HepG2 (cell line): ENCODE results near the gene ACBD6. TPM values are rescaled to one million over a fixed set of nuclear protein-coding genes. Genes with fewer than 3 reads are reported as not detected.

Experiments used
- CSRNP2 ChIP-seq: sonication (generic); formaldehyde crosslinking; conservative IDR thresholded peaks from 2 replicates; pipeline ENCODE4 v1.8.0; 2022; ENCODE audit warnings: low read depth, missing genetic modification reagents
- DPF2 ChIP-seq: sonication (generic); formaldehyde crosslinking; IDR thresholded peaks from 2 replicates; pipeline ENCODE4 v1.4.0; 2020; ENCODE audit warnings: mild to moderate bottlenecking, low read depth, missing genetic modification reagents, borderline replicate concordance
- E2F5 ChIP-seq: sonication (generic); formaldehyde crosslinking; conservative IDR thresholded peaks from 2 replicates; pipeline ENCODE4 v1.4.0; 2020; ENCODE audit warnings: missing genetic modification reagents
- FOSL1 ChIP-seq: sonication (generic); formaldehyde crosslinking; IDR thresholded peaks from 2 replicates; pipeline ENCODE4 v1.9.0; 2021; ENCODE audit warnings: missing genetic modification reagents, borderline replicate concordance
- GABPA ChIP-seq, 2 experiments: IDR thresholded peaks; 2 replicates each; pipeline ENCODE4 v1.6.1; 2011 to 2016; ENCODE audit warnings: low read depth in 2 of 2, low read length in 1 of 2, missing biosample characterization in 1 of 2, missing genetic modification characterization in 1 of 2
- GATA4 ChIP-seq: sonication (generic); IDR thresholded peaks from 2 replicates; pipeline ENCODE4 v1.6.1; 2016; ENCODE audit warnings: antibody characterized with exemption, low read depth, borderline replicate concordance
- KDM6A ChIP-seq: IDR thresholded peaks from 2 replicates; pipeline ENCODE4 v1.6.1; 2016; ENCODE audit warnings: low read depth
- MBD4 ChIP-seq: IDR thresholded peaks from 2 replicates; pipeline ENCODE4 v1.6.1; 2012; ENCODE audit warnings: low read length, inconsistent platforms, borderline replicate concordance
- MTF2 ChIP-seq: sonication (generic); formaldehyde crosslinking; IDR thresholded peaks from 2 replicates; pipeline ENCODE4 v1.5.0; 2020; ENCODE audit warnings: missing genetic modification reagents, borderline replicate concordance
- MYC ChIP-seq: sonication (generic); formaldehyde crosslinking; IDR thresholded peaks from 2 replicates; pipeline ENCODE4 v1.9.0; 2021; ENCODE audit warnings: missing genetic modification reagents, borderline replicate concordance
- NFE2L1 ChIP-seq: sonication (generic); formaldehyde crosslinking; IDR thresholded peaks from 2 replicates; pipeline ENCODE4 v1.4.0; 2020; ENCODE audit warnings: missing genetic modification reagents, mild to moderate bottlenecking, borderline replicate concordance
- ONECUT2 ChIP-seq: sonication (generic); formaldehyde crosslinking; IDR thresholded peaks from 2 replicates; pipeline ENCODE4 v1.4.0; 2020; ENCODE audit warnings: missing genetic modification reagents
- POLR2A ChIP-seq, 2 experiments: IDR thresholded peaks; 2 replicates each; pipeline ENCODE4 v1.6.1; 2011; ENCODE audit warnings: low read depth in 2 of 2, low read length in 2 of 2, mild to moderate bottlenecking in 1 of 2, moderate library complexity in 1 of 2; ENCODE audit not compliant: insufficient read depth in 1 of 2
- POLR2G ChIP-seq: fragments of 200-400 bp; formaldehyde crosslinking; IDR thresholded peaks from 2 replicates; pipeline ENCODE4 v1.6.1; 2018; ENCODE audit warnings: mild to moderate bottlenecking, low read depth, low read length, moderate library complexity
- RARG ChIP-seq: sonication (generic); formaldehyde crosslinking; IDR thresholded peaks from 2 replicates; pipeline ENCODE4 v1.4.0; 2020; ENCODE audit warnings: low read depth, mild to moderate bottlenecking, missing genetic modification reagents
- ZNF136 ChIP-seq: sonication (generic); formaldehyde crosslinking; IDR thresholded peaks from 2 replicates; pipeline ENCODE4 v1.8.1; 2022; ENCODE audit warnings: low read depth, mild to moderate bottlenecking, moderate library complexity, missing genetic modification reagents
- ZNF552 ChIP-seq: sonication (generic); formaldehyde crosslinking; IDR thresholded peaks from 2 replicates; pipeline ENCODE4 v1.9.0; 2022; ENCODE audit warnings: missing genetic modification reagents, mild to moderate bottlenecking, borderline replicate concordance
- ZNF570 ChIP-seq: sonication (generic); formaldehyde crosslinking; IDR thresholded peaks from 2 replicates; pipeline ENCODE4 v1.4.0; 2020; ENCODE audit warnings: mild to moderate bottlenecking, missing genetic modification reagents, borderline replicate concordance
- ZNF574 ChIP-seq: sonication (generic); formaldehyde crosslinking; IDR thresholded peaks from 2 replicates; pipeline ENCODE4 v1.4.0; 2020; ENCODE audit warnings: missing genetic modification reagents
- ZNF615 ChIP-seq: sonication (generic); formaldehyde crosslinking; IDR thresholded peaks from 2 replicates; pipeline ENCODE4 v1.5.0; 2020; ENCODE audit warnings: mild to moderate bottlenecking, missing genetic modification reagents, borderline replicate concordance
- ZNF7 ChIP-seq: IDR thresholded peaks from 2 replicates; pipeline ENCODE4 v1.6.1; 2016; ENCODE audit warnings: missing biosample characterization, missing genetic modification reagents
- ZSCAN21 ChIP-seq: sonication (generic); formaldehyde crosslinking; IDR thresholded peaks from 2 replicates; pipeline ENCODE4 v1.8.0; 2022; ENCODE audit warnings: mild to moderate bottlenecking, missing genetic modification reagents, moderate library complexity, borderline replicate concordance
- polyA plus RNA-seq, 8 experiments: library from polyadenylated mRNA; depleted of rRNA in 3 of 8; stranded (reverse) in 7 of 8; unstranded in 1 of 8; fragments of >200 nt; fragmentation: Illumina TruSeq in 4 of 8; extraction: Trizol in 4 of 8; gene quantifications; 2 replicates each; pipeline versions ENCODE4 v1.2.1 to v1.2.3, GENCODE V29; 2011 to 2016; ENCODE audit warnings: low read depth in 4 of 8, missing spikeins in 1 of 8, mixed read lengths in 1 of 8; ENCODE audit not compliant: insufficient read depth in 1 of 8
- total RNA-seq, 5 experiments: library from RNA; depleted of rRNA; stranded (reverse); fragments of >200 nt; fragmentation: Illumina TruSeq; extraction: Trizol; gene quantifications; 2 replicates each; pipeline ENCODE4 v1.2.3, GENCODE V29; 2016; ENCODE audit warnings: low read depth in 1 of 5
- TF ChIP-seq, protein P1 (sequence below): sonication (generic); formaldehyde crosslinking; IDR thresholded peaks from 2 replicates; pipeline ENCODE4 v1.8.1; 2023; ENCODE audit warnings: mild to moderate bottlenecking, missing genetic modification reagents, borderline replicate concordance

The ACBD6 gene
- total and polyA plus RNA-seq, 2 of the 13 experiments (the other 11 are each of a cell fraction or from before 2014, with no cell fraction given), result 33.5 to 47.2 TPM

GRCh38 chr1:180502361-180503279 is at the start of gene ACBD6 (continued):
- TF ChIP-seq KDM6A (CRISPR knock-in tag) (no peak), ZNF570 (CRISPR knock-in tag) (peak; percentile 89; the same call in 1 of the 2 replicates), ZNF615 (no peak; the same call in 1 of the 2 replicates), E2F5 (no peak; the same call in 1 of the 2 replicates), ZNF574 (CRISPR knock-in tag) (peak; percentile 89), MTF2 (CRISPR knock-in tag) (0 out of 2 replicates have a peak, but pooled peaks have one; percentile 7), ZNF552 (CRISPR knock-in tag) (peak; percentile 79), CSRNP2 (CRISPR knock-in tag) (peak; percentile 92), DPF2 (CRISPR knock-in tag) (no peak; the same call in 1 of the 2 replicates), GATA4 (no peak; the same call in 1 of the 2 replicates), FOSL1 (peak; percentile 46; the same call in 1 of the 2 replicates), GABPA (IDR thresholded peaks at IDR 0.05; ENCODE audit: low read depth, low read length) (peak; percentile 61), GABPA (CRISPR knock-in tag; IDR thresholded peaks at IDR 0.05; ENCODE audit: low read depth) (peak; percentile 80), ZNF7 (0 out of 2 replicates have a peak, but pooled peaks have one; percentile 7), POLR2A (IDR thresholded peaks at IDR 0.05; ENCODE audit: insufficient read depth in 1 of 2, low read depth in 2 of 2, low read length in 2 of 2) (peak; percentile 73 to 83), ONECUT2 (CRISPR knock-in tag) (0 out of 2 replicates have a peak, but pooled peaks have one; percentile 26), NFE2L1 (CRISPR knock-in tag) (no peak), RARG (peak; percentile 72; the same call in 1 of the 2 replicates), ZNF136 (no peak), MYC (CRISPR knock-in tag) (peak; percentile 88), ZSCAN21 (CRISPR knock-in tag) (peak; percentile 97), POLR2G (peak; percentile 89), MBD4 (no peak)
- TF ChIP-seq, protein P1, sequence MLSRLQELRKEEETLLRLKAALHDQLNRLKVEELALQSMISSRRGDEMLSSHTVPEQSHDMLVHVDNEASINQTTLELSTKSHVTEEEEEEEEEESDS (CRISPR knock-in tag), result 0 out of 2 replicates have a peak, but pooled peaks have one; percentile 73
